SH-SY5Y (cell line): Measurements from ENCODE around the gene ZSWIM6.

Experiments used
- GATA2 ChIP-seq: IDR thresholded peaks from 2 replicates; pipeline ENCODE4 v1.6.1; 2011; ENCODE audit warnings: mild to moderate bottlenecking, low read depth, low read length
- GATA3 ChIP-seq: IDR thresholded peaks from 2 replicates; pipeline ENCODE4 v1.6.1; 2011; ENCODE audit warnings: low read depth, mild to moderate bottlenecking, low read length, moderate library complexity

- TF ChIP-seq GATA2 (no peak), GATA3 (no peak)
These were observed 22.9 kb upstream of the ZSWIM6 start for GRCh38 chr5:61309115-61309514.
